ENCODE measurements around the gene PTPRT.

PTPRT gene

DNA sequence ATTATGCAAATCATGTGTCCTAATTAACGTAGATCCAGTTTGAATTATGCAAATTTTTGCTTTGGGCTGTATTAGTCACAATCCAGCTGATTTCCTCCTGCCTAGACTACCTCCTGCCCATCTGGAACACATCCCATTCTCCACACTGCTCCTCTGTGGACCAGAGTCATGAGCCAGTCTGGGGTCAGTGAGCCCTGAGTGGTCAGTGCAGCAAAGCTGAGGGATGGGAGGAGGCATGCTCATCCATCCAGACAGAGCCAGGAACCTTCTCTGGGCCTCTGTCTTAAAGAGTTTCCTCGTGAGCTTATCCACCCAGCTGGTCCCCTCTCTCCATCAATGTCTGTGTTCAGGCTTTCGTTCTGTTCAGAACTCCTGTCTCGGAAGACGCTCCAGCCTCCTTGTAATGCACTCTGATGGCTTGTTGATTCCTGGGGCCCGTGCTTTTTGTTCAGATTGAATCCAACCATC is 747.8 kb downstream of the PTPRT start:
- peak; percentile 94 to 95 for DNase-seq

DNA sequence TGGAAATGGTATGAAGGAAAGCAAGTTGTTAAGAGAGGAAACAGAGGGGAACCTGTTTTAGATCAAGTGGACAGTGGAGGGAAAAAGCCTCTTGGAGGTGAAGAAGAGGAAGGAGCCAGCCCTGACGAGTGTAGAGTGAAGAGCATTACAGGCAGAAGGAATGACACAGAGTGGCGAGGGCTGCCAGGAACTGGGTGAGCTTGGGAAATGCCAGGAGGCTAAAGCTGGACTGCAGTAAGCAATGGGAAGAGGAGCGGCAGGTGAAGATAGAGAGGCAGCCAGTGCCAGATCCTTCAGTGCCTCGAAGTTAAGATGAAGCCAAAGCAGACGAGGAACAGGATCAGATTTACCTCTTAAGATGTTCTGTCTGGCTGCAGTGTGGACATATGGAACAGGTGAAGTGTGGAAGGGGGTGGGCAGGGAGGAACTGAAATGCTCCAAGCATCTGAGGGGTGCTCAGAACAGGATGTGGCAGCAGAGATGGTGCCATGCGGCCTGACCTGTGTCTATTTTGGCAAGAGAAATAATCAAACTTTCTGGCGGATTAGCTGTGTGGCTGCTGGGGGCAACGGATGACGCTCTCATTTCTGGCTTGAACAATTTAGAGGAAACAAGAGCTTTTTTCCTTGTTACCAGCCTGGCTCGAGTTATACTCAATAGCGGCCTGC is 748.4 kb downstream of the PTPRT start:
- DNase-seq, result peak in 1 of 2 experiments; percentile 48

DNA sequence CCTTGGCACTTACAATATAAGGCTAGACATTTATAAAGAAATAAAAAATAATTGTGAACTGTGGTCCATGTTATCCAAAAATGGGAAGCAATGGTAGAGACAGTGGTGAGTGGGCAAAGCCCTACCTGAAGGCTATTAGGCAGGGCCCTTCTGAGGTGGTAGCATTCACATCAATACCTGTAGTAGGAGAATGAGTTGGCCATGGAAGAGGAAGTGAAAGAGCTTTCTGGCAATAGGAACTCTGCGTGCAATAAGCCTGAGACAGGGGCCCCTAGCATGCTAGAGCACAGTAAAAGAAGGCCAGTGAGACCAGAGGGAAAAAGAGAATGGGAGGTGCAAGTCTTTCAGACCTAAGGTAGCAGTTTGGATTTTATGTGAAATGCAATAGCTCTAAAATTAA is 754.5 kb downstream of the PTPRT start:
- DNase-seq, result no peak

DNA sequence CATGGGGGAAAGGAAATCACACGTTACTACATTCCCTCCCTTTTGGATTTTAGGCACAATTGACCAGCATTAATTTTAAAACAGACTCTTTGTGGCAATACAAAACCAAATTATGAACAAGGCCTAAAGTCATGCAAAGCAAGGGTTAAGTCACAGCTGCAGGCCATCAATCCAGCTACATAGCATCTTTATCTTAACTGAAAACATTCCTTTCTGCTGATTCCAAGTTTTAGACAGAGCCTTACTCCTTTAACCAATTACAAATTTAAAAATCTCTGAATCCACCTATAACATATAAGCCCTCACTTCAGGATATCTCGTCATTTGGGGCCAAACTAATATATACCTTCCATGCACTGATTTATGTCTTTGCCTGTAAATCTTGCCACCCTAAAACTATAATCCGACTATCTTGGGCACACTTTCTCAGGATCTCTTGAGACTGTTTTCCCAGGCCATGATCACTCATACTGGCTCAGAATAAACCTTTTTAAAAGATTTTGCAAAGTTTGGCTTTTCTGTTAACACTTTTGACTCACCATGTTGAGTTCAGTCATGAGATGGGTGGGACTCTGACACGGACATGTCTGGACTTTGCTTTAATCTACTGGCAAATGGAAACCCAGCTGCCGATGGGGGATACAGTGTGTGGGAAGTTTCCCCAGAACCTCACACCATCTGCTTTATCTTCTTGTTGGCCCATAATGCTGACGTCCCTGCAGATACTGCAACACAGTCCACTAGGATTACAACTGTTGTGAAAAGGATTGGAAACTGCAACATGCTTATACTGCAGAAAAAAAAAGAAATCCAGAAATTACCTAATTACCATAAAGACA is 757.0 kb downstream of the PTPRT start:
- DNase-seq, result no peak

DNA sequence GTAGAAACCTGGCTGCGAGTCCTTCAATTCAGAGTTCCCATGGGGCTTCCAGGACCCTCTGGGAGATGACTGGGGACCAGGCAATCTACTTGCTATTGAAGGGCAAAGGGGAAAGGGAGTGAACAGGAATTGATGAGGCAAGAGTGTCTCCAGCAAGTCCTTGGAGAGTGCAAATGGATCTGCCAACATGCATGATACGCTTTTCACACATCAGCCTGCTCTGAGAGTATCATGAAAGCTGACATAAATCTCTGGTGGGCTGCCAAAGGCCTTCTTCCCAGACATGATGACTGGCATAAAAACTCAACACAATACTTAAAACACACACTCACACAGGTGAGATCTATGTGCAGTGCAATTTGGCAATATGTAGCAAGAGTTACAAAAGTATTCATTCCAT is 759.1 kb downstream of the PTPRT start:
- DNase-seq, result no peak

DNA sequence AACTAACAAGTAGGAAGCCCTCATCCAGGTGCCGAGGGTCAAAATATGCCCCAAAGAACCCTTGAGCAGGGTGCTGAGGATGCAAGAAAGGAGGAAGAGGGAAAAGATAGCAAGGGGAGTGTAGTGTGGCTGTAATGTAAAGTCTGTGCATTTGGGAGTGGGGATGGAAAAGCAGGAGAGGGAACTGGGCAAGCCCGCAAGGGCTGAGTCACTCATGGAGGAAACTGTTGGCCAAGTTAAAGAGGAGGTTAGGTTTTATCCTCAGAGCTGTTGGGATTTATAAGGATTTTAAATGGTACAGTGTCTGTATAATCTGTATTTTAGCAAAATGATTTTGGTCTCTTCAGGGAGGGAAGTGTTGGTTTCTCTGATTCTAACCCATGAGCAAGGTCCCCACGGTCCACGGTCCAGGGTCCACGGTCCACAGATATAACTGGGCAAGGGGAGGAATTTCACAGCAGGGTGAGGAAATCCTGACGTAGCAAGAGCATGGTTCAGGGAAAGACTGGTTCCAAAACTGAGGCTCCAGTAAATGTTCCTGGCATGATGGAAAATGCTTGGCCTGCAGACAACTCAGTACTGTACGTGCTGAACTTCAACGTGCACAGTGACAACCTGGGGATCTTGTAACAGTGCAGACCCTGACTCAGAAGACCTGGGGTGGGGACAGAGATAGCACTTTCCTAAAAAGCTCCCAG is 759.8 kb downstream of the PTPRT start:
- no peak for DNase-seq

DNA sequence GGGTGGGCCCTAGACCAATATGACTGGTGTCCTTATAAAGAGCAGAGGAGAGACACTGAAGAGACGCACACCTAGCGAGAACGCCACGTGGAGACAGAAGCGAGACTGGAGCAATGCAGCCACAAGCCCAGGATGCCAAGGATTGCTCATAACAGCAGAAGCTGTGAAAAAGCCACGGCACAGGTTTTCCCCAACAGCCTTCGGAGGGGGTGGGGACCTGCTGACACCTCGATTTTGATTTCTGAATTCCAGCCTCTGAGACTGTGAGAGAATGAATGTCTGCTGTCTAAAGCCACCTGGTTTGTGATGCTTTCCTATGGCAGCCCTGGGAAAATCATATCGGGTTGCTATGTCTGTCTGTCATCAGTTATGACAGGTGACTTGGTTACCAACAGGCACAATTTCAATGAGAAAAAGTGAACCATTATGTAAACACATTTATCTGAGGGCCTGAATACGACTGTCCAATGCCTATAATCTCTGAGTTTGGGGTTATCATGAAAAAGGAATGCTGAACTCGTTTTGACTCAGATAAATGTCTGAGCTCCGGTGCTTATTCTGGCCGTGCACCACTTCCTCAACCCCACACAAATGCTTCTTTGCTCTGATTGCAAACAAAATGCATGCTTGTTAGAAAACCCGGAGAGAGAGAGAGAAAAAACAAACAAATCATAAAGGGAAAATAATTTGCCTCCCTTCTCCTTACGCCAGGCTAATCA is 769.7 kb downstream of the PTPRT start:
- no peak for DNase-seq

DNA sequence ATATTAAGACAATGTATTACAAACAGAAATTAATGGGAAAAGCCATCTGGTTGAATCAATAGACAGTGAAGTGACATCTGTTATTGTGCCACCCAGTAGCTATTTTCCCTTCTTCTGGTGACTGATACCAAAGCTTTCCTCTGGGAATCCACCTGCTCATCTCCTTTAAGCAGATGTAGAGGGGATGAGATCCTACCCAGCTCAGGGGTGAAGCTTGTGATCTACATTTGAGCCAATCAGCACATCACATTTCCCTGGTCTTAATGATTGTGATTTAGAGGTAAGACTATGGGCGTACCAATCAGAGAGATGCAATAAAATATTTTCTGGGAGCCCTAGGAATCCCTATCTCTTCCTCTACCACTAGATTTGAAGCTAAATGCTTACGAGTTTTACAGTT is 782.9 kb downstream of the PTPRT start:
- DNase-seq, result no peak

DNA sequence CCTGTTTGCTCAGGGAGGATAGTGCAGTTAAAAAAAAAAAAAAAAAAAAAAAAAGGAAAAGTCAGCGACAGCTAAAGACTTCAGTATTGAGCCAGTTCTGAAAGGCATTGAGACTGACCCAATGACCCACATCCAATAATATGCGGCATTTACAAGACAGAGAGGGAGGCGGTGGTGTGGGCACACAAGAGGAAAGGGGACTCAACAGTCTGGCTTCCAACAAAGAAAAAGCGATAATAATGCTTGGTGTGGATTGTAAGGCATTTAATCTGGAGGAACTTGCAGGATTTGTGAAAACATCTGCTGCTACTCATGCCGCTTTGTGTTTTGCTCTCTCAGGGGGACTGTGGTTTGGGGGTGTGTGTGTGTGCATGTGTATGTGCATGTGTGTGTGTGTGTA is 787.3 kb downstream of the PTPRT start:
- DNase-seq, result peak in 1 of 2 experiments; percentile 48

DNA sequence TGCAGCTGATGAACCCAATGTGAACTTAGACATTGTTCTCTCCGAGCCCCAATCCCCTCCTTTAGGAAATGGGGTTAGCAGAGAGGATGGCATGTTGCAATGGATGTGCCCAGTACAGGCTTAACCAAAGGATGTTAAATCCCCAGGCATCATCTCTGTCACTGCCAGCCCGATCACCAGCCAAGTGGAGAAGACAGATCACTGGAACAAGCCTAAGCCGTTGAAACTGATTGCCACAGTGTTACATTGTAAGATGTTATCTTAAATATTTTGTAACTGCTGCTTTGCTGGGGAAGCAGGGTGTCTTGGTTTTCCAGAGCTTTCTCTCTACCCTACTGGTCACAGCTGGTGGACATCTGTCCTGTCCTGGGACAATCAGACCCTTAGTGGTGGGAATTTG is 788.1 kb downstream of the PTPRT start:
- peak in 1 of 2 experiments; percentile 29 for DNase-seq

DNA sequence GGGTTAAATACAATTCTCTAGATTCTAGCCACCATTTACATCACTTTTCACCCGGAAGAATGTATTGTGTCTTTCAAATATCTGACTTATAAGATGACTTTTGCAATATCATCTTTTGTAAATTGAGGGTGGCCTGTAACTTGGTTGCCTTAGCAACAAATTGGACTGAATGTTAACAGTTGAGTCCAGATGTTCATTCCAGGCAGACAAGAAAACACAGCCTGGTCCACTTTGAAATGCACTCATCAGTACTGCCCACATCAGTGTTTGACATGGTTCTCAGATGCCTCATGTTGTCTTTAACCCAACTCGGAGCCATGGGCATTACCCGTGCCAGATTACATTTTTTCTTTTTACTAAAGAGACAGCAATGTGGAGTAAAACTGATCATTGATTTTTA is 789.9 kb downstream of the PTPRT start:
- DNase-seq, result no peak

DNA sequence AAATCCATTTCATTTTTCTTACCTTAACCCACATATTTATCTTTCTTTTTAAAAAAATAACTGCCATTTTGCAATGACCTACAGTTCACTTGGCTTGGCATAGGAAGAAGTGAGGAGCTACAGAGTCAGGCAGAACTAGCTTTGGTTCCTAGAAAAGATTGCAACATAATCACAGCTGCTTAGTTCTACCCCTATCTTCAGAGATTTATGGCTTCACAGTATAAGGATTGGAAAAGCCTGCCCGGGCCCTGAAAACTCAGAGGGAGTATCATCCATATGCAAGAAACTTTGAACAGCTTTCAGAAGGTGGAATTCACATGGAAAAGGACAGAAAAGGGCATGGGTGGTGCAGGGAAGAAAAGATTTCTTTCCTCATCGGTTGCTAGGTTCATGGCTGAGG is 797.3 kb downstream of the PTPRT start:
- no peak for DNase-seq

DNA sequence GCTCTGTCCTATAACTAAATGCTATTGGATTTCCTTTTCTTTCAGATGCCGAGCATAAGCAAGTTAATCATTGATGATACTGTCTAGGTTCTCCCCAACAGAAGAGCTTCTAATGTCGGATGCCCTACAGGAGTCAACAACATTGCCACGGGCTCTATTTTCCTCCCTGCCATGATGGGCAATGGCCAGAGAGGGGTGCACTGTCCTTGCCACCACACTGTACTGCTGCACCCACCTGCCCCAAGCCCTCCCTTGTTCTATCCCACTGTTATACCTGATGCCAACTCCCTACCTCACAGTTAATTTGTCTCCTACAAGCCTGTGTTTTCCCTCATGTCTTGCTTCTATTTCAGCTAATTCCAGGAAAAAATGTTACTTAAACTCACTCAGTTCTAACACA is 797.9 kb downstream of the PTPRT start:
- peak in 1 of 2 experiments; percentile 53 for DNase-seq

DNA sequence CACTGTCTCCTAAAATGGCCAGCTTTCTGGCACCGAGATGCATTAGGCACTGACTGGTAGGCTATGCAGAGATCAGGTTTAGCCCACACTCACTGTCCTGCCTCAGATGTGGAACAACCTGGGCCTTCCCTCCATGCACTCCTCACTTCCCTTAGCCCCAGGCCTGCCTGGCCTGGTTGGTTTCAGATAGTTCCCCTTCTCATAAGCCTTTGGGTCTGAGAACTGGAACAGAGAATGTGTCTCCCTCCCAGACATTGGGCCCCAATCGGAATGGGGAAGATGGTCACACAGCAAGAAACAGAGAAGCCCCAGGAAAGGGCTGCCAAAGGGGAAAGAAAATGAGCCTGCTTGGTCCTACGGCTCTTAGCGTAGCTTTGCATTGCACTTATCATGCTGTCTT is 809.4 kb downstream of the PTPRT start:
- DNase-seq, result no peak

DNA sequence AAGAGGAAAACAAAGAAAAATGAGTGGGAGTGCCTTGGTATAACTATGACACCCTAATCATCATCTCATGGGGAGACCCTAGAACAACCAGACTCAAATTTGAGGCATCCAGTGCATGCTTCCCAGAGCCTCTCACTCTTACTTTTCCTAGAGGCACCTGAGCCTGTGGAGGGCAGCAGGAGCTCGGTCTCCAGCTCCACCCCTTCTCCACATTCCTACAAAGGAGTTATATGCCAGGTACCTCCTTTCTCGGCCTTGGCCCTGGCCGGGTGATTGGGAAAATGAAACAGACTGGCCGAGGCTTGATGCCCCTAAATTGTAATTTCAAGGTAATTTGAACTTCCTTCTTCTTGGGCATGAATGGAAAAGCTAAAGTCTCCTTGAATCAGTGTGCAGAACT is 810.3 kb downstream of the PTPRT start:
- no peak for DNase-seq

DNA sequence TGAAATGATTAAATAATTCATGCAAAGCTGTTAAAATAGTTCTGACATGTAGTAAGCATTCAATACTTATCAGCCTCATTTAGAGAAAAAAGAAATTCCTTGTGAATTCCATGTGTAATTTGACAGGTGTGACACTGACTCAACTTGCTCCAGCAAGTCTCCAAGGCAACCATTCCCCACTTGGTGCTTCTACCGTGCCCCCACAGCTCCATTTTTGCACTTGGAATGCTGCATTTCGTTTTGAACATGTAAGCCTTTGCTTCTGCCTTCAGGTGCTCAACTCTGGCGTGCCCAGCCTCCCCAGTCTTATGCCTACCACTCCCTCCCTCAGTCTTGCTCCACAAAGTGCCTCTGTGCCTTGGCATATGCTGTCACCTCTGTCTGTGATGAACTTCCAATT is 810.9 kb downstream of the PTPRT start:
- DNase-seq, result no peak

DNA sequence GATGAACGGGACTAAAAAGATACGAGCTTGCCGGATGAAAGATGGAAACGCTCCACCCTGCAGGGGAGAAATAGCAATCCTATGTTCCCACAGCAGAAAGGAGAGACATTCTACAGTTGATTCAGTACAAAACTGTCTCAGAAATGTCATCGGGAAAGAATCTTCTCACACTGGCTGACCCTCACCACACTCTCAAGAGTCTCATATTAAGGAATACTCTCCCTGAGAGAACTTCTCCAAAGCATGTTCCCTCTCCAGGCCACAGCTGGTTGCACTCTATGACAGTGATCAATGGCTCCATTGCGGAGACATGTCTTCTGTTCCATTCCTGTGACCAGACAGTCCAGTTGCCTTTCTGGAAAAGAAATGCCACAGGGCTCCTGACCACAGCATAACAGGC is 813.6 kb downstream of the PTPRT start:
- no peak for DNase-seq

DNA sequence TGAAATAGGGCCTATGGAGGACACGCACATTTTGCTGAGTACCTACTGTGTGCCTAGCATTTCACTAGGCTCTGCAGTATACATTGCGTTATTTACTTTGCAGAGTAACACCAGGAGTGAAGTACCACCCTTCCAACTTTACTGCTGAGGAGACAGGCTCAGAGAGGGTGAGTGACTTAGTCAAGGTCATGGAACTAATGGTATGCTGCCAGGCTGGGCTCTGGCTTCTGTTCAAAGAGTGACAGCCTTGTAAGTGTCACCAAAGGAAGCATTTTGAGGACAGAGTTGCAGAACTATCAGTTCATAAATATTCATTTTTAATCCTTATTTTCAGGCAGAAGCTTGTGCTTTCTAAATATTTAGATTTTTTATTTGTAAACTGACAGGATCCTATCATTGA is 816.7 kb downstream of the PTPRT start:
- no peak for DNase-seq

DNA sequence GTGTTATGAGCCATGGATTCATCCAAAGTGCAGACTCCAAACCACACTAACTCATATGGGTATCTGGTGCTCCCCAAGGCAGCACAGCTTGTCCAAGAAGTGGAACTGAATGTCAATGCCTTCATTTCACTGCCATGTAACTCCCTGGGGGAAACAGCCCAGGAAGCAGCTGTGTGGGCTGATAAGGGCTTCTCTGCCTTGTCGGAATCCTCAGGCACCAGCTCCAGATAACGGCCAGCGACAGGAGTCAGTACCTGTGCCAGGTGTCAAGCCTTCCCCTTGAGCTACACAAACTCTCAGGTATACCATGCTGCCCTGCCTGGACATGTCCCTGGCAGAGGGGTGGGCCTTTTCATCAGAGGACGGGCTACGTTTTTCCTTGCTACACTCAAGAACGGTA is 819.6 kb downstream of the PTPRT start:
- peak in 1 of 2 experiments; percentile 15 for DNase-seq

DNA sequence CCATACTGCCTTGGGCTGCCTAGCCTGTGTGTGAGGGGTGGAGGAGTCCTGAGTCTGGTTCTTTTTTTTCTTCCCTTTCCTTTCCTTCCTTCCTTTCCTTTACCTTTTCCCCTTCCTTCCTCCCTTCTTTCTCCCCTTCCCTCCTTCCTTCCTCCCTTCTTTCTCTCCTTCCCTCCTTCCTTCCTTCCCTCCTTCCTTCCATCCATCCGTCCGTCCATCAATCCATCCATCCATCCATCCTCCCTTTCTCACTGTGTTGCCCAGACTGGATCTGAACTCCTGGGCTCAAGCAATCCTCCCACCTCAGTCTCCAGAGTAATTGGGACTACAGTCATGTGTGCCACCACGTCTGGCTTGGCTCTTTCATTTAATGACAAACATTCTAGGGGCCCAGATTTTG is 820.8 kb downstream of the PTPRT start:
- DNase-seq, result no peak

DNA sequence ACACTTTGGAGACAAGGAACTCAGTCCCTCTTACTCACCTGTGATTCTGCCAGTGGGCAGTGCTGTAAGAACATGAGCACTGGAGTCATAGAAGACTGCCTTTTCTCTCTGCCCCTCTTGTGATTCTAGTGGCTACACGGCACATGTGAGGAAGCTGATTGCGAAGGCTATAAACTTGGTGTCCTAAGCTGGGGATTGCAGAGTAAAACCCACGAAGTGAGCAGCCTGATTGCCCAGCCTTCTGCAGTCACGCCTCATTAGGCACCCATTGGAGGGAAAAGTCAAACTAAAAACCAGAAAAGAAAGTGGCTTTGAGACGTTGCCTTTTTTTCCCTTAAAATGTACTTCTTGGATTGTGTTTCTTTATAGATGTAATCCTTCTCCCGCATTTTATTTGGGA is 823.1 kb downstream of the PTPRT start:
- peak in 1 of 2 experiments; percentile 64 for DNase-seq

DNA sequence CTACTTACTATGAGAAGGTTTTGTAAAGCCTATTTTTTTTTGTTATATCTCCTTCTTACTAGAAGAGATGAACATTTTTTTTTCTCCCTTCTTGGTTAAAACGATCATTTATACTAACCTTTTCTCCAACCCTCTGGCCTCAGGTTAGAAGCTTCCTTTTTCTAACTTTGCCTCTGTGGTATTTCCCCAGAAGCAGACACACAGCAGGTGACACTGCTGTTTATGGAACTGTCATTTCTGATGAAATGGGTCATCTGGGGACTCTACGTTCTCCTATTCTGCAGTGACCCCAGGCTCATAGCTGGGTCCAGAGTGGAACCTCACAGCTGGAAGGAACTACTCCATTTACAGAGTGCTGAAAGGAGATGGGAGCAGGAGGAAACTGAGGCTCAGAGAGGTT is 825.3 kb downstream of the PTPRT start:
- DNase-seq, result no peak

DNA sequence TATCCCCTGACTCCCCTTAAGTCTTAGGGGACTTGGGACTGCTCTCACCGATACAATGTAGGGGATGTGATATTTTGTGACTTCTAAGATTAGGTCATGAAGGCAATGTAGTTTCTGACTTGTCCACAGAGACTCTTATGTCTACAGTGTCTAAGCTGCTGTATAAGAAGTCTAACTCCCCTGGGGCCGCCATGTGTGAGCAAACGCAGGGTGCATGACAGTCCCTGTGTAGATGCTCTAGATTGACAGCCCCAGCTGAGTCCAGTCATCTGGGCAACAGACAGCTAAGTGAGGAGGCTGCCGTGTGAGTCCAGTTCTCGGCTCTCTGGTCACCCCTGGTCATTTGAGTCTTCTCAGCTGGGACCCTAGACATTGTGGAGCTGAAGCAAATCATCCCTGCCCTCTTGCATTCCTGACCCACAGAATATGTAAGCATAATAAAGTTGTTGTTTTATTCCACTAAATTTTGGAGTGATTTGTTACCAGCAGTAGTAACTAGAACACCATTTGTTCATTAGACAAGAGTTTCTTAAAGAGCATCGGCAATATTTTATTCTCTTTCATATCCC is 828.2 kb downstream of the PTPRT start:
- DNase-seq, result no peak
